GM10266 (cell line): ENCODE measurements around the gene RABL6.
"Not testable (repeated sequence)": the region's sequence is repeated elsewhere in the genome, so short reads cannot be mapped to it uniquely, and the experiment has no call there.

ENCODE experiments used
- DNase-seq: peaks from one replicate; pipeline ENCODE4 v3.0.0; 2012; ENCODE audit errors: extremely low spot score
- CTCF ChIP-seq: IDR thresholded peaks from 2 replicates; pipeline ENCODE4 v1.5.1; 2012; ENCODE audit warnings: mild to moderate bottlenecking, low read depth; ENCODE audit not compliant: control insufficient read depth, insufficient read depth; ENCODE audit errors: missing control alignments

The RABL6 gene

GRCh38 chr9:136865041-136865767 is 57.5 kb downstream of the RABL6 start:
- no peak for TF ChIP-seq CTCF
- DNase-seq, result no peak

- no peak for DNase-seq
- TF ChIP-seq CTCF, result no peak
Observed at GRCh38 chr9:136865768-136866103, 58.0 kb downstream of the RABL6 start.

- DNase-seq, result not testable (repeated sequence)
Observed at GRCh38 chr9:136866898-136867421, 59.2 kb downstream of the RABL6 start.

- no peak for DNase-seq
- TF ChIP-seq CTCF, result no peak
Observed at GRCh38 chr9:136867480-136867879, 59.7 kb downstream of the RABL6 start.

- no peak for DNase-seq
- no peak for TF ChIP-seq CTCF
Observed at GRCh38 chr9:136867917-136868316, 60.2 kb downstream of the RABL6 start.

GRCh38 chr9:136868644-136869043 is 60.9 kb downstream of the RABL6 start:
- no peak for DNase-seq
- TF ChIP-seq CTCF, result no peak

- not testable (repeated sequence) for DNase-seq
Observed at GRCh38 chr9:136869611-136870010, 61.9 kb downstream of the RABL6 start.

GRCh38 chr9:136875155-136875554 is 67.4 kb downstream of the RABL6 start:
- no peak for TF ChIP-seq CTCF
- no peak for DNase-seq
